K562 (cell line): ENCODE data around the gene ATXN2L. TPM values are rescaled to one million over a fixed set of nuclear protein-coding genes. Genes with fewer than 3 reads are reported as not detected.
A peak's percentile ranks its signal among the peaks of the same experiment; 100 is the strongest.

Experiments used
- ATF1 ChIP-seq, 2 experiments: fragments of 450-650 bp in 1 of 2; IDR thresholded peaks; 2 replicates each; pipeline ENCODE4 v1.6.1; 2016; ENCODE audit warnings: missing compliant biosample characterization in 1 of 2, missing genetic modification characterization in 1 of 2
- BCOR ChIP-seq: fragments of 450-650 bp; IDR thresholded peaks from 2 replicates; pipeline ENCODE4 v1.6.1; 2016
- CBX3 ChIP-seq, 2 experiments: IDR thresholded peaks; 1 replicate in 1 of 2; 2 replicates in 1 of 2; pipeline ENCODE4 v1.6.1; 2012; ENCODE audit warnings: inconsistent platforms in 2 of 2, low read length in 2 of 2, borderline replicate concordance in 1 of 2, control low read depth in 1 of 2
- DPF2 ChIP-seq: fragments of 450-650 bp; IDR thresholded peaks from 2 replicates; pipeline ENCODE4 v1.6.1; 2016
- EP300 ChIP-seq: IDR thresholded peaks from 2 replicates; pipeline ENCODE4 v1.6.1; 2012; ENCODE audit warnings: low read length, improper control_type of control experiment
- GATAD2A ChIP-seq: fragments of 450-650 bp; IDR thresholded peaks from 2 replicates; pipeline ENCODE4 v1.6.1; 2017
- KDM1A ChIP-seq, 2 experiments: fragments of 450-650 bp; IDR thresholded peaks; 2 replicates each; pipeline ENCODE4 v1.6.1; 2016; ENCODE audit warnings: mild to moderate bottlenecking in 2 of 2
- MAFF ChIP-seq: IDR thresholded peaks from 2 replicates; pipeline ENCODE4 v1.6.1; 2012; ENCODE audit warnings: low read length, improper control_type of control experiment
- MAFG ChIP-seq: fragments of 450-650 bp; conservative IDR thresholded peaks from 2 replicates; pipeline ENCODE4 v1.6.1; 2016; ENCODE audit warnings: missing genetic modification characterization, missing compliant biosample characterization
- MAFK ChIP-seq: IDR thresholded peaks from 2 replicates; pipeline ENCODE4 v1.6.1; 2011; ENCODE audit warnings: low read length, improper control_type of control experiment
- NBN ChIP-seq: fragments of 450-650 bp; IDR thresholded peaks from 2 replicates; pipeline ENCODE4 v1.6.1; 2016; ENCODE audit warnings: low read depth, mild to moderate bottlenecking
- NCOA4 ChIP-seq: fragments of 450-650 bp; IDR thresholded peaks from 2 replicates; pipeline ENCODE4 v1.6.1; 2018; ENCODE audit warnings: mild to moderate bottlenecking; ENCODE audit not compliant: partially characterized antibody
- NFE2 ChIP-seq: IDR thresholded peaks from 2 replicates; pipeline ENCODE4 v1.6.1; 2014; ENCODE audit warnings: antibody characterized with exemption, low read depth
- NFE2L1 ChIP-seq: fragments of 450-650 bp; IDR thresholded peaks from 2 replicates; pipeline ENCODE4 v1.6.1; 2016; ENCODE audit warnings: missing genetic modification characterization, low read depth, mild to moderate bottlenecking, missing compliant biosample characterization, moderate library complexity, borderline replicate concordance
- NFIC ChIP-seq: fragments of 450-650 bp; IDR thresholded peaks from 2 replicates; pipeline ENCODE4 v1.6.1; 2017; ENCODE audit warnings: mild to moderate bottlenecking, inconsistent platforms
- NR2C2 ChIP-seq, 2 experiments: fragments of 200-800 bp in 1 of 2; sonication (Bioruptor generic) in 1 of 2; sonication (generic) in 1 of 2; formaldehyde crosslinking in 1 of 2; IDR thresholded peaks; 2 replicates each; pipeline versions ENCODE4 v1.6.1 to v1.8.0; 2016 to 2022; ENCODE audit warnings: mild to moderate bottlenecking in 1 of 2, missing compliant biosample characterization in 1 of 2, missing genetic modification characterization in 1 of 2, missing genetic modification reagents in 1 of 2
- SMARCC2 ChIP-seq: fragments of 450-650 bp; IDR thresholded peaks from 2 replicates; pipeline ENCODE4 v1.6.1; 2017; ENCODE audit warnings: antibody characterized with exemption, moderate library complexity, mild to moderate bottlenecking, low read depth
- SMARCE1 ChIP-seq: fragments of 450-650 bp; IDR thresholded peaks from 2 replicates; pipeline ENCODE4 v1.7.1; 2016; ENCODE audit warnings: mild to moderate bottlenecking
- SOX6 ChIP-seq: fragments of 450-650 bp; IDR thresholded peaks from 2 replicates; pipeline ENCODE4 v1.6.1; 2014; ENCODE audit warnings: mild to moderate bottlenecking
- SUPT5H ChIP-seq: fragments of 450-650 bp; IDR thresholded peaks from 2 replicates; pipeline ENCODE4 v1.6.1; 2016
- TEAD1 ChIP-seq, 2 experiments: fragments of 450-650 bp in 1 of 2; sonication (generic) in 1 of 2; formaldehyde crosslinking; IDR thresholded peaks; 2 replicates each; pipeline versions ENCODE4 v1.4.0 to v1.8.0; 2020 to 2022; ENCODE audit warnings: mild to moderate bottlenecking in 2 of 2, missing genetic modification reagents in 1 of 2
- TRIM24 ChIP-seq, 2 experiments: fragments of 450-650 bp; IDR thresholded peaks; 2 replicates each; pipeline ENCODE4 v1.6.1; 2016
- TRIM28 ChIP-seq: fragments of 450-650 bp; IDR thresholded peaks from 2 replicates; pipeline ENCODE4 v1.6.1; 2017
- ZNF316 ChIP-seq: fragments of 450-650 bp; IDR thresholded peaks from 2 replicates; pipeline ENCODE4 v1.6.1; 2016
- ZNF592 ChIP-seq: fragments of 450-650 bp; IDR thresholded peaks from 2 replicates; pipeline ENCODE4 v1.6.1; 2017; ENCODE audit warnings: antibody characterized with exemption, mild to moderate bottlenecking
- ZNF785 ChIP-seq: fragments of 250-450 bp; sonication (Bioruptor Pico); IDR thresholded peaks from 2 replicates; pipeline ENCODE4 v1.4.0; 2020; ENCODE audit warnings: mild to moderate bottlenecking
- polyA plus RNA-seq, 8 experiments: library from polyadenylated mRNA; depleted of rRNA in 4 of 8; stranded (reverse) in 5 of 8; unstranded in 3 of 8; fragments of >200 nt; fragmentation: Nextera tagmentation in 2 of 8; fragmentation: Illumina TruSeq in 1 of 8; extraction: Ambion mirVana in 2 of 8; extraction: Trizol in 1 of 8; gene quantifications; 2 replicates each; pipeline versions ENCODE4 v1.2.1 to v1.2.3, GENCODE V29; 2011 to 2014; ENCODE audit warnings: inconsistent platforms in 1 of 8, missing spikeins in 1 of 8
- total RNA-seq, 7 experiments: library from RNA; depleted of rRNA in 6 of 7; stranded (reverse); fragments of >200 nt in 6 of 7; fragmentation: Illumina TruSeq in 2 of 7; extraction: Trizol in 2 of 7; gene quantifications; 2 replicates each; pipeline versions ENCODE4 v1.2.1 to v1.2.3, GENCODE V29; 2011 to 2021; ENCODE audit warnings: low replicate concordance in 1 of 7
- TF ChIP-seq, protein P1 (sequence below): fragments of 250-450 bp; sonication (Bioruptor Pico); IDR thresholded peaks from 2 replicates; pipeline ENCODE4 v1.9.0; 2021; ENCODE audit warnings: mild to moderate bottlenecking
- TF ChIP-seq, protein P2 (sequence below): fragments of 450-650 bp; IDR thresholded peaks from 2 replicates; pipeline ENCODE4 v1.6.1; 2018; ENCODE audit warnings: mild to moderate bottlenecking, low read depth; ENCODE audit not compliant: partially characterized antibody

The ATXN2L gene
- total and polyA plus RNA-seq, 9 of the 15 experiments (the other 6 are each of a cell fraction or from before 2014, with no cell fraction given) = 3.8 to 280 (median 37.2) TPM

- peak; percentile 7; the same call in 1 of the 2 replicates for TF ChIP-seq EP300
- TF ChIP-seq NBN = peak; percentile 32; the same call in 1 of the 2 replicates
- TF ChIP-seq NCOA4 = no peak
- TF ChIP-seq SMARCE1 = peak; percentile 30; the same call in 1 of the 2 replicates
- TF ChIP-seq SMARCC2 = peak; percentile 25; the same call in 1 of the 2 replicates
- TF ChIP-seq KDM1A (IDR thresholded peaks at IDR 0.05) = peak in 1 of 2 experiments; percentile 65; a peak in 3 of 4 replicates
- TF ChIP-seq GATAD2A = 0 out of 2 replicates have a peak, but pooled peaks have one; percentile 39
- TF ChIP-seq MAFF = peak; percentile 86
- TF ChIP-seq NR2C2 (CRISPR knock-in tag; IDR thresholded peaks at IDR 0.05) = no peak
- TF ChIP-seq NR2C2 (tag; IDR thresholded peaks at IDR 0.05) = peak; percentile 89
- peak; percentile 94 for TF ChIP-seq NFE2
- TF ChIP-seq NFE2L1 (tag) = peak; percentile 75
- no peak for TF ChIP-seq ATF1 (CRISPR knock-in tag; IDR thresholded peaks at IDR 0.05)
- 0 out of 2 replicates have a peak, but pooled peaks have one; percentile 20 for TF ChIP-seq ATF1 (tag; IDR thresholded peaks at IDR 0.05)
- TF ChIP-seq, protein P1, sequence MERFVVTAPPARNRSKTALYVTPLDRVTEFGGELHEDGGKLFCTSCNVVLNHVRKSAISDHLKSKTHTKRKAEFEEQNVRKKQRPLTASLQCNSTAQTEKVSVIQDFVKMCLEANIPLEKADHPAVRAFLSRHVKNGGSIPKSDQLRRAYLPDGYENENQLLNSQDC = no peak
- 0 out of 2 replicates have a peak, but pooled peaks have one; percentile 13 for TF ChIP-seq SUPT5H
- peak; percentile 94 for TF ChIP-seq MAFG (tag)
- TF ChIP-seq DPF2 = peak; percentile 72
- peak; percentile 75 to 79 for TF ChIP-seq TRIM24 (IDR thresholded peaks at IDR 0.05)
- peak; percentile 90 for TF ChIP-seq ZNF316
- peak; percentile 61; the same call in 1 of the 2 replicates for TF ChIP-seq TRIM28
- TF ChIP-seq SOX6 = peak; percentile 11; the same call in 1 of the 2 replicates
- TF ChIP-seq CBX3 (IDR thresholded peaks at IDR 0.05; ENCODE audit: borderline replicate concordance in 1 of 2, low read length in 2 of 2) = peak in 1 of 2 experiments; percentile 90; a peak in 2 of 3 replicates
- TF ChIP-seq TEAD1 (CRISPR knock-in tag; IDR thresholded peaks at IDR 0.05) = no peak
- peak; percentile 99 for TF ChIP-seq NFIC
- TF ChIP-seq ZNF592 = peak; percentile 29; the same call in 1 of the 2 replicates
- TF ChIP-seq ZNF785 (CRISPR knock-in tag) = no peak
- TF ChIP-seq, protein P2, sequence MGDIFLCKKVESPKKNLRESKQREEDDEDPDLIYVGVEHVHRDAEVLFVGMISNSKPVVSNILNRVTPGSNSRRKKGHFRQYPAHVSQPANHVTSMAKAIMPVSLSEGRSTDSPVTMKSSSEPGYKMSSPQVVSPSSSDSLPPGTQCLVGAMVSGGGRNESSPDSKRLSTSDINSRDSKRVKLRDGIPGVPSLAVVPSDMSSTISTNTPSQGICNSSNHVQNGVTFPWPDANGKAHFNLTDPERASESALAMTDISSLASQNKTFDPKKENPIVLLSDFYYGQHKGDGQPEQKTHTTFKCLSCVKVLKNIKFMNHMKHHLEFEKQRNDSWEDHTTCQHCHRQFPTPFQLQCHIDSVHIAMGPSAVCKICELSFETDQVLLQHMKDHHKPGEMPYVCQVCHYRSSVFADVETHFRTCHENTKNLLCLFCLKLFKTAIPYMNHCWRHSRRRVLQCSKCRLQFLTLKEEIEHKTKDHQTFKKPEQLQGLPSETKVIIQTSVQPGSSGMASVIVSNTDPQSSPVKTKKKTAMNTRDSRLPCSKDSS = peak; percentile 32
- 0 out of 2 replicates have a peak, but pooled peaks have one; percentile 10 for TF ChIP-seq BCOR
- peak; percentile 75 for TF ChIP-seq MAFK
These were observed 2.8 kb upstream of the ATXN2L start (continued) for GRCh38 chr16:28820016-28820415.
